ENCODE measurements around the gene ZNF579. TPM values are rescaled to one million over a fixed set of nuclear protein-coding genes. Genes with fewer than 3 reads are reported as not detected.
A peak's percentile ranks its signal among the peaks of the same experiment; 100 is the strongest.

Gene ZNF579
- total and polyA plus RNA-seq, 2 of the 13 experiments (the other 11 are each of a cell fraction or from before 2014, with no cell fraction given), result 2.1 to 2.9 TPM

GRCh38 chr19:55598719-55599467 is 18.2 kb upstream of the ZNF579 start (continued):
- no peak for TF ChIP-seq PREB (CRISPR knock-in tag; IDR thresholded peaks at IDR 0.05)
- TF ChIP-seq ZNF713 (CRISPR knock-in tag; IDR thresholded peaks at IDR 0.05), result no peak
- TF ChIP-seq FOXC1 (CRISPR knock-in tag; IDR thresholded peaks at IDR 0.05; ENCODE audit: borderline replicate concordance), result no peak
- TF ChIP-seq KDM5A (IDR thresholded peaks at IDR 0.05; ENCODE audit: borderline replicate concordance, low read length), result peak; percentile 85; the same call in 1 of the 2 replicates
- no peak for TF ChIP-seq MBD4 (IDR thresholded peaks at IDR 0.05; ENCODE audit: borderline replicate concordance, low read length)
- TF ChIP-seq JARID2 (CRISPR knock-in tag; IDR thresholded peaks at IDR 0.05; ENCODE audit: insufficient replicate concordance), result no peak
- TF ChIP-seq MLX (CRISPR knock-in tag; IDR thresholded peaks at IDR 0.05), result 0 out of 2 replicates have a peak, but pooled peaks have one; percentile 12
- no peak for TF ChIP-seq SMARCC2 (IDR thresholded peaks at IDR 0.05)
- no peak for TF ChIP-seq CENPT (CRISPR knock-in tag; IDR thresholded peaks at IDR 0.05; ENCODE audit: low read depth)
- TF ChIP-seq YEATS2 (CRISPR knock-in tag; IDR thresholded peaks at IDR 0.05; ENCODE audit: borderline replicate concordance), result peak; percentile 74; the same call in 1 of the 2 replicates
- no peak; the same call in 1 of the 2 replicates for TF ChIP-seq THRA (CRISPR knock-in tag; IDR thresholded peaks at IDR 0.05; ENCODE audit: borderline replicate concordance)
- no peak for TF ChIP-seq MED13 (CRISPR knock-in tag; IDR thresholded peaks at IDR 0.05)
- TF ChIP-seq ZNF780A (CRISPR knock-in tag; IDR thresholded peaks at IDR 0.05), result no peak
- TF ChIP-seq ZFP90 (CRISPR knock-in tag; IDR thresholded peaks at IDR 0.05; ENCODE audit: borderline replicate concordance), result no peak
- TF ChIP-seq REPIN1 (CRISPR knock-in tag; IDR thresholded peaks at IDR 0.05; ENCODE audit: borderline replicate concordance, low read depth), result no peak
- no peak for TF ChIP-seq NFE2L2 (IDR thresholded peaks at IDR 0.05; ENCODE audit: low read length)
- TF ChIP-seq ZNF75D (CRISPR knock-in tag; IDR thresholded peaks at IDR 0.05; ENCODE audit: borderline replicate concordance), result no peak
- TF ChIP-seq ZNF556 (CRISPR knock-in tag; IDR thresholded peaks at IDR 0.05; ENCODE audit: borderline replicate concordance), result no peak
- no peak for TF ChIP-seq ZNF513 (CRISPR knock-in tag; conservative IDR thresholded peaks at IDR 0.05)
- TF ChIP-seq NR2C2 (CRISPR knock-in tag; IDR thresholded peaks at IDR 0.05; ENCODE audit: borderline replicate concordance), result no peak
- TF ChIP-seq GLMP (CRISPR knock-in tag; IDR thresholded peaks at IDR 0.05; ENCODE audit: borderline replicate concordance), result no peak
- TF ChIP-seq GATAD2A (CRISPR knock-in tag; IDR thresholded peaks at IDR 0.05), result peak; percentile 28; the same call in 1 of the 2 replicates
